Caco-2 (cell line): ENCODE data around the gene CCDC77. TPM values are rescaled to one million over a fixed set of nuclear protein-coding genes. Genes with fewer than 3 reads are reported as not detected.
A peak's percentile ranks its signal among the peaks of the same experiment; 100 is the strongest.

Source experiments
- BruUV-seq: library from RNA; stranded (reverse); fragments of 400-500 nt; replicated peaks from 2 replicates; lab custom pipeline; 2021; lab: Mats Ljungman, UMichigan
- CTCF ChIA-PET: fragments of 300-600 bp; sonication (Branson Sonifier 250); formaldehyde crosslinking; loops from one replicate; lab custom pipeline; 2022; ENCODE audit warnings: antibody characterized with exemption; lab: Charles Lee
- POLR2A ChIA-PET: fragments of 300-600 bp; sonication (Branson Sonifier 250); formaldehyde crosslinking; loops from one replicate; lab custom pipeline; 2022; ENCODE audit warnings: antibody characterized with exemption; lab: Charles Lee
- DNase-seq, 2 experiments: peaks; one replicate each; pipeline versions ENCODE4 v3.0.0 to v3.0.0-alpha.2; 2020 to 2022
- H3K27me3 ChIP-seq: replicated peaks from 2 replicates; pipeline ENCODE4 v1.6.0; 2011; ENCODE audit warnings: low read length; ENCODE audit not compliant: control insufficient read depth, insufficient read depth
- H3K36me3 ChIP-seq: 2 replicates; pipeline ENCODE4 v1.5.1; 2011; ENCODE audit warnings: low read length; ENCODE audit not compliant: control insufficient read depth, insufficient read depth
- H3K4me1 ChIP-seq: fragments of 250-450 bp; sonication (Bioruptor Pico); 2 replicates; pipeline ENCODE4 v1.5.1; 2020; ENCODE audit warnings: mild to moderate bottlenecking
- H3K4me3 ChIP-seq: 2 replicates; pipeline ENCODE4 v1.5.1; 2011; ENCODE audit warnings: low read depth, mild to moderate bottlenecking, control low read depth, low read length
- H3K9me3 ChIP-seq: fragments of 250-450 bp; sonication (Bioruptor Pico); 2 replicates; pipeline ENCODE4 v1.5.1; 2020; ENCODE audit warnings: mild to moderate bottlenecking, moderate library complexity
- H3K27ac Mint-ChIP-seq: one replicate; pipeline ENCODE4 v1.8.0; 2022; ENCODE audit warnings: mixed read lengths; ENCODE audit not compliant: unreplicated experiment
- H3K27me3 Mint-ChIP-seq: one replicate; pipeline ENCODE4 v1.8.0; 2022; ENCODE audit warnings: mixed read lengths; ENCODE audit not compliant: insufficient read depth, unreplicated experiment
- H3K36me3 Mint-ChIP-seq: one replicate; pipeline ENCODE4 v1.8.0; 2022; ENCODE audit warnings: mild to moderate bottlenecking, mixed read lengths; ENCODE audit not compliant: insufficient read depth, unreplicated experiment
- H3K4me1 Mint-ChIP-seq: one replicate; pipeline ENCODE4 v1.8.0; 2022; ENCODE audit warnings: low read depth, mixed read lengths; ENCODE audit not compliant: unreplicated experiment
- H3K4me3 Mint-ChIP-seq: one replicate; pipeline ENCODE4 v1.8.0; 2022; ENCODE audit warnings: mild to moderate bottlenecking, moderate library complexity, mixed read lengths; ENCODE audit not compliant: unreplicated experiment
- H3K9me3 Mint-ChIP-seq: one replicate; pipeline ENCODE4 v1.8.0; 2022; ENCODE audit warnings: mixed read lengths; ENCODE audit not compliant: unreplicated experiment
- CTCF ChIP-seq, 2 experiments: fragments of 200-600 bp in 1 of 2; IDR thresholded peaks; 1 replicate in 1 of 2; 2 replicates in 1 of 2; pipeline versions ENCODE4 v1.5.1 to v1.8.0; 2011 to 2022; ENCODE audit warnings: antibody characterized with exemption in 1 of 2, control low read depth in 1 of 2, inconsistent platforms in 1 of 2, low read depth in 1 of 2, low read length in 1 of 2, mild to moderate bottlenecking in 1 of 2, moderate library complexity in 1 of 2; ENCODE audit not compliant: insufficient read depth in 1 of 2, severe bottlenecking in 1 of 2, unreplicated experiment in 1 of 2
- intact Hi-C: fragments of 100-400 bp; cut with micrococcal nuclease; formaldehyde crosslinking; loops from one replicate; pipeline ENCODE4 v1.10.0; 2022; ENCODE audit not compliant: unreplicated experiment
- total RNA-seq: library from RNA; stranded (reverse); gene quantifications from 2 replicates; pipeline ENCODE4 v1.2.3, GENCODE V29; 2022

The CCDC77 gene
- total RNA-seq, 1 experiment from 2014 or later, result 33.0 TPM

GRCh38 chr12:490260-490659 lies 88.8 kb downstream of the CCDC77 start:
- Histone ChIP-seq H3K4me1 (peaks cover 16% of the 10 kb centered on the region), H3K36me3 (no peaks in the 10 kb centered on the region), H3K27me3 (no peaks in the 10 kb centered on the region), H3K9me3 (0 out of 2 replicates have a peak, but pooled peaks cover 9% of the 10 kb centered on the region), H3K4me3 (no peak overlapping the region)
- Mint-ChIP-seq H3K27me3 (no peaks in the 10 kb centered on the region), H3K27ac (no peak overlapping the region), H3K9me3 (peaks cover 26% of the 10 kb centered on the region), H3K4me3 (no peak overlapping the region), H3K4me1 (peaks cover 27% of the 10 kb centered on the region), H3K36me3 (peaks cover 34% of the 10 kb centered on the region)
- intact Hi-C loops, result no loop called here
- DNase-seq, result peak in 1 of 2 experiments; percentile 1
- CTCF ChIA-PET, result no interaction called here
- BruUV-seq, result no TSS peak
- POLR2A ChIA-PET, result no interaction called here
- no peak for TF ChIP-seq CTCF (IDR thresholded peaks at IDR 0.05; ENCODE audit: insufficient read depth in 1 of 2, low read depth in 1 of 2, low read length in 1 of 2, severe bottlenecking in 1 of 2, unreplicated experiment in 1 of 2)

Other genes with a start within 250 kb of the CCDC77 start
- 1.5 and 2.1 TPM in 2 replicates for gene SLC6A12, start 187.5 kb upstream of the CCDC77 start, total RNA-seq
- 1.0 and 1.3 TPM in 2 replicates for gene SLC6A13, start 138.8 kb upstream of the CCDC77 start, total RNA-seq
- 72.7 and 89.6 TPM in 2 replicates for gene KDM5A, start 12.3 kb upstream of the CCDC77 start, total RNA-seq
- 77.9 and 78.1 TPM in 2 replicates for gene B4GALNT3, start 58.3 kb downstream of the CCDC77 start, total RNA-seq